HepG2 (cell line): Measurements from ENCODE around the gene ANKS1B. TPM values are rescaled to one million over a fixed set of nuclear protein-coding genes. Genes with fewer than 3 reads are reported as not detected.

ENCODE experiments used
- ATAC-seq: fragments of 200-7000 bp; cut with Tn5 transposase; 3 replicates; pipeline ENCODE4 v1.9.1; 2020; ENCODE audit warnings: mild to moderate bottlenecking, moderate library complexity
- BruUV-seq: library from RNA; stranded (reverse); fragments of 400-500 nt; replicated peaks from 2 replicates; lab custom pipeline; 2021; lab: Mats Ljungman, UMichigan
- CTCF ChIA-PET: fragments of 300-600 bp; formaldehyde crosslinking; extraction: SDS; loops from one replicate; lab custom pipeline; 2021; ENCODE audit warnings: low total read pairs, inconsistent platforms, low intra/inter-chr PET ratio; lab: Yijun Ruan, JAX
- POLR2A ChIA-PET: fragments of 350-600 bp; sonication (Branson Sonifier 250); formaldehyde crosslinking; loops from one replicate; lab custom pipeline; 2020; ENCODE audit warnings: antibody characterized with exemption, inconsistent platforms; lab: Yijun Ruan, JAX
- DNase-seq: peaks from one replicate; pipeline ENCODE4 v3.0.0-alpha.2; 2015; ENCODE audit warnings: low spot score
- FAIRE-seq: peaks from 3 replicates; lab custom pipeline; 2011; peaks lifted over from hg19 to GRCh38; lab: Jason Lieb, UNC
- H2AFZ ChIP-seq: one replicate; pipeline ENCODE4 v1.6.1; 2011; ENCODE audit warnings: low read length, inconsistent platforms
- H3K27ac ChIP-seq: fragments of 300-600 bp; 3 replicates; pipeline ENCODE4 v1.8.0; 2011; ENCODE audit warnings: mixed run types, mild to moderate bottlenecking, mixed read lengths, low read length, inconsistent platforms; ENCODE audit not compliant: insufficient read depth; ENCODE audit errors: extremely low read length
- H3K27me3 ChIP-seq, 2 experiments: fragments of 200-600 bp in 1 of 2; 2 replicates in 1 of 2; 3 replicates in 1 of 2; pipeline versions ENCODE4 v1.6.0 to v1.8.0; 2011; ENCODE audit warnings: low read length in 2 of 2, mild to moderate bottlenecking in 2 of 2, moderate library complexity in 2 of 2, inconsistent platforms in 1 of 2; ENCODE audit not compliant: insufficient read depth in 2 of 2, control insufficient read depth in 1 of 2
- H3K36me3 ChIP-seq, 2 experiments: fragments of 200-600 bp in 1 of 2; replicated peaks in 1 of 2; 2 replicates in 1 of 2; 3 replicates in 1 of 2; pipeline versions ENCODE4 v1.5.1 to v1.8.0; 2011; ENCODE audit warnings: low read length in 2 of 2, inconsistent platforms in 1 of 2; ENCODE audit not compliant: insufficient read depth in 2 of 2, control insufficient read depth in 1 of 2
- H3K4me1 ChIP-seq: 2 replicates; pipeline ENCODE4 v1.5.1; 2012; ENCODE audit warnings: low read length, inconsistent platforms; ENCODE audit not compliant: insufficient read depth
- H3K4me2 ChIP-seq: 2 replicates; pipeline ENCODE4 v1.6.0; 2011; ENCODE audit warnings: low read depth, low read length, inconsistent platforms
- H3K4me3 ChIP-seq, 3 experiments: fragments of 200-600 bp in 1 of 3; sonication (generic), shearing (Covaris generic) in 1 of 3; replicated peaks in 1 of 3; 2 replicates each; pipeline ENCODE4 v1.5.1; 2011 to 2016; ENCODE audit warnings: low read length in 3 of 3, inconsistent platforms in 2 of 3, low read depth in 2 of 3, mild to moderate bottlenecking in 2 of 3, control low read depth in 1 of 3, mixed read lengths in 1 of 3; ENCODE audit not compliant: insufficient read depth in 1 of 3
- H3K79me2 ChIP-seq: one replicate; pipeline ENCODE4 v1.6.1; 2011; ENCODE audit warnings: low read length, inconsistent platforms; ENCODE audit not compliant: insufficient read depth
- H3K9ac ChIP-seq: 2 replicates; pipeline ENCODE4 v1.6.0; 2011; ENCODE audit warnings: mild to moderate bottlenecking, low read depth, low read length, inconsistent platforms; ENCODE audit not compliant: insufficient read depth
- H3K9me3 ChIP-seq: 2 replicates; pipeline ENCODE4 v1.5.1; 2012; ENCODE audit warnings: mild to moderate bottlenecking, low read length
- H4K20me1 ChIP-seq: 2 replicates; pipeline ENCODE4 v1.6.0; 2011; ENCODE audit warnings: inconsistent platforms, mild to moderate bottlenecking, low read length, moderate library complexity; ENCODE audit not compliant: insufficient read depth
- ATF3 ChIP-seq: sonication (generic); formaldehyde crosslinking; IDR thresholded peaks from 2 replicates; pipeline ENCODE4 v1.4.0; 2020; ENCODE audit warnings: missing genetic modification reagents
- ERF ChIP-seq: IDR thresholded peaks from 2 replicates; pipeline ENCODE4 v1.6.1; 2018; ENCODE audit warnings: missing biosample characterization, missing genetic modification reagents
- KDM4B ChIP-seq: sonication (generic); formaldehyde crosslinking; IDR thresholded peaks from 2 replicates; pipeline ENCODE4 v1.4.0; 2020; ENCODE audit warnings: missing genetic modification reagents
- MAZ ChIP-seq, 2 experiments: sonication (generic) in 1 of 2; formaldehyde crosslinking in 1 of 2; IDR thresholded peaks; 2 replicates each; pipeline versions ENCODE4 v1.5.0 to v1.6.1; 2012 to 2020; ENCODE audit warnings: low read depth in 2 of 2, mild to moderate bottlenecking in 2 of 2, borderline replicate concordance in 1 of 2, improper control_type of control experiment in 1 of 2, low read length in 1 of 2, missing genetic modification reagents in 1 of 2, moderate library complexity in 1 of 2
- MXD1 ChIP-seq: sonication (generic); formaldehyde crosslinking; IDR thresholded peaks from 2 replicates; pipeline ENCODE4 v1.4.0; 2020; ENCODE audit warnings: mild to moderate bottlenecking, missing genetic modification reagents
- ZBTB3 ChIP-seq: sonication (generic); formaldehyde crosslinking; IDR thresholded peaks from 2 replicates; pipeline ENCODE4 v1.4.0; 2020; ENCODE audit warnings: low read depth, mild to moderate bottlenecking, moderate library complexity, missing genetic modification reagents, borderline replicate concordance
- ZNF180 ChIP-seq: sonication (generic); formaldehyde crosslinking; IDR thresholded peaks from 2 replicates; pipeline ENCODE4 v1.4.0; 2020; ENCODE audit warnings: low read depth, missing genetic modification reagents, borderline replicate concordance
- ZNF296 ChIP-seq: sonication (generic); formaldehyde crosslinking; conservative IDR thresholded peaks from 2 replicates; pipeline ENCODE4 v1.5.0; 2020; ENCODE audit warnings: mild to moderate bottlenecking, missing genetic modification reagents
- ZNF652 ChIP-seq: IDR thresholded peaks from 2 replicates; pipeline ENCODE4 v1.6.1; 2016; ENCODE audit warnings: low read depth, borderline replicate concordance
- ZNF816 ChIP-seq: sonication (generic); formaldehyde crosslinking; IDR thresholded peaks from 2 replicates; pipeline ENCODE4 v1.8.0; 2022; ENCODE audit warnings: missing genetic modification reagents, mild to moderate bottlenecking, borderline replicate concordance
- ZSCAN21 ChIP-seq: sonication (generic); formaldehyde crosslinking; IDR thresholded peaks from 2 replicates; pipeline ENCODE4 v1.8.0; 2022; ENCODE audit warnings: mild to moderate bottlenecking, missing genetic modification reagents, moderate library complexity, borderline replicate concordance
- WGBS: methylation state at CpG from one replicate; pipeline ENCODE4 v1.1.6; 2017; ENCODE audit warnings: low lambda C conversion rate; 5-methylcytosine and 5-hydroxymethylcytosine counted together
- in situ Hi-C: cut with HindIII; loops from 2 replicates; pipeline ENCODE4 v1.10.0; 2017; ENCODE audit warnings: low pct_unique_long_range_greater_than_20kb; ENCODE audit not compliant: extremely low pct_ligation_motif_present
- intact Hi-C: fragments of 100-400 bp; cut with micrococcal nuclease; formaldehyde crosslinking; loops from one replicate; pipeline ENCODE4 v1.10.0; 2022; ENCODE audit not compliant: unreplicated experiment
- polyA plus RNA-seq, 8 experiments: library from polyadenylated mRNA; depleted of rRNA in 3 of 8; stranded (reverse) in 7 of 8; unstranded in 1 of 8; fragments of >200 nt; fragmentation: Illumina TruSeq in 4 of 8; extraction: Trizol in 4 of 8; gene quantifications; 2 replicates each; pipeline versions ENCODE4 v1.2.1 to v1.2.3, GENCODE V29; 2011 to 2016; ENCODE audit warnings: low read depth in 4 of 8, missing spikeins in 1 of 8, mixed read lengths in 1 of 8; ENCODE audit not compliant: insufficient read depth in 1 of 8
- total RNA-seq, 5 experiments: library from RNA; depleted of rRNA; stranded (reverse); fragments of >200 nt; fragmentation: Illumina TruSeq; extraction: Trizol; gene quantifications; 2 replicates each; pipeline ENCODE4 v1.2.3, GENCODE V29; 2016; ENCODE audit warnings: low read depth in 1 of 5
- TF ChIP-seq, protein P1 (sequence below): sonication (generic); formaldehyde crosslinking; IDR thresholded peaks from 2 replicates; pipeline ENCODE4 v1.8.1; 2023; ENCODE audit warnings: mild to moderate bottlenecking, inconsistent platforms, moderate library complexity, missing genetic modification reagents, borderline replicate concordance
- TF ChIP-seq, protein P2 (sequence below): IDR thresholded peaks from 2 replicates; pipeline ENCODE4 v1.6.1; 2016; ENCODE audit warnings: mild to moderate bottlenecking, missing biosample characterization, missing genetic modification reagents

The ANKS1B gene
- total and polyA plus RNA-seq, 2 of the 13 experiments (the other 11 are each of a cell fraction or from before 2014, with no cell fraction given) = 0.15 TPM; not detected in 1

DNA sequence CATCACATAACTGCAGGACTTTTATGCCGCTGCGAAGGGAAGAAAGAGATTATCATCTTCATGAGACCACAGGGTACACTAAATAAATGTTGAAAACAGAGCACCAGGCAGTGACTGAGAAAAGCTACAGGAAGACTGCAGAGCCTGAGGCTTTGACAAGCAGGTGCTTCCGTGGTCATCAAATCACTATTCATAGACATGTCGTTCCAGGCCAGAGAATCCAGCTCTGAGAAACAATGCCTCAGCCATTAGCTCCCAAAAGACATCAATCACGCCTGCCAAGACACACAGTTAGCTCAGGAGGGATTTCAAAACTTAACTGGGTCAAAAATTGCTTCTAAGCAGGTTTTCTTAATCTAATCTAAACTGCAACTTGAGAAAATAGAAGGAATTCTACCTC lies 384.3 kb downstream of the ANKS1B start:
- in situ Hi-C loops (no loop called here), intact Hi-C loops (no loop called here)

More for the DNA sequence above, 384.3 kb downstream of the ANKS1B start:
- Histone ChIP-seq H3K9me3 (no peaks in the 10 kb centered on the region), H3K36me3 (no peaks in the 10 kb centered on the region), H3K9ac (no peak overlapping the region), H3K4me1 (no peaks in the 10 kb centered on the region), H3K4me3 (no peak overlapping the region), H3K27ac (no peak overlapping the region)
- no peak for ATAC-seq
- POLR2A ChIA-PET = no interaction called here
- WGBS = 0% methylated on average over 5 of the region's 5 CpGs
- CTCF ChIA-PET = no interaction called here
- no peak for DNase-seq
- no peak for FAIRE-seq
- TF ChIP-seq ZNF816 (CRISPR knock-in tag) (no peak), ZNF180 (no peak), ZNF652 (CRISPR knock-in tag) (no peak), MAZ (IDR thresholded peaks at IDR 0.05; ENCODE audit: borderline replicate concordance, low read depth, low read length) (no peak), MAZ (CRISPR knock-in tag; IDR thresholded peaks at IDR 0.05; ENCODE audit: low read depth) (no peak), ERF (no peak), ZSCAN21 (CRISPR knock-in tag) (no peak), ATF3 (CRISPR knock-in tag) (no peak), ZNF296 (CRISPR knock-in tag) (no peak), KDM4B (CRISPR knock-in tag) (no peak), MXD1 (CRISPR knock-in tag) (no peak), ZBTB3 (CRISPR knock-in tag) (no peak)
- TF ChIP-seq, protein P1, sequence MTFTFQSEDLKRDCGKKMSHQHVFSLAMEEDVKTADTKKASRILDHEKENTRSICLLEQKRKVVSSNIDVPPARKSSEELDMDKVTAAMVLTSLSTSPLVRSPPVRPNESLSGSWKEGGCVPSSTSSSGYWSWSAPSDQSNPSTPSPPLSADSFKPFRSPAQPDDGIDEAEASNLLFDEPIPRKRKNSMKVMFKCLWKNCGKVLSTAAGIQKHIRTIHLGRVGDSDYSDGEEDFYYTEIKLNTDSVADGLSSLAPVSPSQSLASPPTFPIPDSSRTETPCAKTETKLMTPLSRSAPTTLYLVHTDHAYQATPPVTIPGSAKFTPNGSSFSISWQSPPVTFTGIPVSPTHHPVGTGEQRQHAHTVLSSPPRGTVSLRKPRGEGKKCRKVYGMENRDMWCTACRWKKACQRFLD (CRISPR knock-in tag) = no peak
- TF ChIP-seq, protein P2, sequence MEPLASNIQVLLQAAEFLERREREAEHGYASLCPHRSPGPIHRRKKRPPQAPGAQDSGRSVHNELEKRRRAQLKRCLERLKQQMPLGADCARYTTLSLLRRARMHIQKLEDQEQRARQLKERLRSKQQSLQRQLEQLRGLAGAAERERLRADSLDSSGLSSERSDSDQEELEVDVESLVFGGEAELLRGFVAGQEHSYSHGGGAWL = no peak
- TF ChIP-seq, all 625 proteins: peak for 0
- H3K27me3 ChIP-seq = no peaks in the 10 kb centered on the region
- no peaks in the 10 kb centered on the region for H3K79me2 ChIP-seq
- no peak overlapping the region for H2AFZ ChIP-seq
- H3K4me2 ChIP-seq = no peak overlapping the region
- no TSS peak for BruUV-seq
- no peaks in the 10 kb centered on the region for H4K20me1 ChIP-seq
